A673 (cell line): ENCODE data around the gene CHRM5.

Experiments used
- EZH2 ChIP-seq: fragments of 200-600 bp; sonication (generic); IDR thresholded peaks from 2 replicates; pipeline ENCODE4 v1.6.1; 2017; ENCODE audit warnings: borderline replicate concordance, low read depth, mild to moderate bottlenecking, mixed read lengths, antibody characterized with exemption, low read length; ENCODE audit not compliant: poor library complexity, severe bottlenecking
- TF ChIP-seq, protein P1 (sequence below): fragments of 300-800, 200-600 bp; sonication (generic); conservative IDR thresholded peaks from 2 replicates; pipeline ENCODE4 v1.5.1; 2017; ENCODE audit warnings: low read depth, mild to moderate bottlenecking, antibody characterized with exemption, low read length, moderate library complexity, mixed read lengths

DNA sequence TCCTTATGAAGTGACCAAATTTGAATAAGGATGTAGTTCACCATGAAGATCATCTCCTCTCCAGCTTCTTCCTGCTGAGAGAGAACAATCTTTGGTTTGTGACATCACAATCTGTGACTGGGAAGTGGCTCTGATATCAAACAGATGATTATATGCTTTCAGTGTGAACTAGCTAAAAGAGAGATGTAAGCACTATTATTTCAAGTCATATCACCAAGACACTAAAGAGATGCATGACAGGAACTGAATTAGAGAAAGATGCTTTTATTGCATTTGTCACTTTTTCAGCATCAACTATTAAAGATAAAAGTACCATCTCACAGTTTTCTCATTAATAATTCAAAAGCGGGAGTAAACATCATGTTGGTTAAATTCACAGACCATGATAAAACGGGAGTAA is 3.5 kb downstream of the CHRM5 start:
- TF ChIP-seq, protein P1, sequence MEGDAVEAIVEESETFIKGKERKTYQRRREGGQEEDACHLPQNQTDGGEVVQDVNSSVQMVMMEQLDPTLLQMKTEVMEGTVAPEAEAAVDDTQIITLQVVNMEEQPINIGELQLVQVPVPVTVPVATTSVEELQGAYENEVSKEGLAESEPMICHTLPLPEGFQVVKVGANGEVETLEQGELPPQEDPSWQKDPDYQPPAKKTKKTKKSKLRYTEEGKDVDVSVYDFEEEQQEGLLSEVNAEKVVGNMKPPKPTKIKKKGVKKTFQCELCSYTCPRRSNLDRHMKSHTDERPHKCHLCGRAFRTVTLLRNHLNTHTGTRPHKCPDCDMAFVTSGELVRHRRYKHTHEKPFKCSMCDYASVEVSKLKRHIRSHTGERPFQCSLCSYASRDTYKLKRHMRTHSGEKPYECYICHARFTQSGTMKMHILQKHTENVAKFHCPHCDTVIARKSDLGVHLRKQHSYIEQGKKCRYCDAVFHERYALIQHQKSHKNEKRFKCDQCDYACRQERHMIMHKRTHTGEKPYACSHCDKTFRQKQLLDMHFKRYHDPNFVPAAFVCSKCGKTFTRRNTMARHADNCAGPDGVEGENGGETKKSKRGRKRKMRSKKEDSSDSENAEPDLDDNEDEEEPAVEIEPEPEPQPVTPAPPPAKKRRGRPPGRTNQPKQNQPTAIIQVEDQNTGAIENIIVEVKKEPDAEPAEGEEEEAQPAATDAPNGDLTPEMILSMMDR, result no peak
- TF ChIP-seq EZH2, result no peak
